Panc1 (cell line): ENCODE measurements around the gene TUFT1. TPM values are rescaled to one million over a fixed set of nuclear protein-coding genes. Genes with fewer than 3 reads are reported as not detected.

Experiments
- ATAC-seq: fragments of 200-7000 bp; cut with Tn5 transposase; 2 replicates; pipeline ENCODE4 v1.9.1; 2020; ENCODE audit warnings: mild to moderate bottlenecking, moderate library complexity
- BruUV-seq: library from RNA; stranded (reverse); fragments of 400-500 nt; replicated peaks from 2 replicates; lab custom pipeline; 2021; lab: Mats Ljungman, UMichigan
- CTCF ChIA-PET: fragments of 300-600 bp; sonication (Branson Sonifier 250); formaldehyde crosslinking; loops from one replicate; lab custom pipeline; 2022; ENCODE audit warnings: antibody characterized with exemption; lab: Charles Lee
- POLR2A ChIA-PET: fragments of 300-600 bp; sonication (Branson Sonifier 250); formaldehyde crosslinking; loops from one replicate; lab custom pipeline; 2022; ENCODE audit warnings: antibody characterized with exemption; lab: Charles Lee
- DNase-seq: peaks from one replicate; pipeline ENCODE4 v3.0.0-alpha.2; 2010; ENCODE audit warnings: low read depth, low spot score
- H3K27ac ChIP-seq: 2 replicates; pipeline ENCODE4 v1.5.1; 2011; ENCODE audit warnings: mild to moderate bottlenecking, low read length, inconsistent platforms
- H3K27me3 ChIP-seq: fragments of 200-500 bp; sonication (Bioruptor generic); 2 replicates; pipeline ENCODE4 v1.6.0; 2014; ENCODE audit warnings: low read length, inconsistent platforms; ENCODE audit not compliant: control insufficient read depth, insufficient read depth
- H3K36me3 ChIP-seq: fragments of 200-500 bp; sonication (Bioruptor generic); 2 replicates; pipeline ENCODE4 v1.5.1; 2014; ENCODE audit warnings: inconsistent platforms, mild to moderate bottlenecking, low read length, moderate library complexity; ENCODE audit not compliant: control insufficient read depth, insufficient read depth
- H3K4me1 ChIP-seq: 2 replicates; pipeline ENCODE4 v1.5.1; 2011; ENCODE audit warnings: inconsistent platforms, mild to moderate bottlenecking, low read length, moderate library complexity; ENCODE audit not compliant: control insufficient read depth, insufficient read depth
- H3K4me3 ChIP-seq, 2 experiments: 2 replicates each; pipeline ENCODE4 v1.5.1; 2011 to 2012; ENCODE audit warnings: low read depth in 2 of 2, low read length in 2 of 2, mild to moderate bottlenecking in 2 of 2, inconsistent platforms in 1 of 2, moderate library complexity in 1 of 2
- H3K9me3 ChIP-seq: fragments of 200-500 bp; sonication (Bioruptor generic); 2 replicates; pipeline ENCODE4 v1.5.1; 2014; ENCODE audit warnings: low read depth, mild to moderate bottlenecking, inconsistent platforms, low read length, moderate library complexity; ENCODE audit not compliant: control insufficient read depth, insufficient read depth
- POLR2AphosphoS5 ChIP-seq: IDR thresholded peaks from 2 replicates; pipeline ENCODE4 v1.6.1; 2012; ENCODE audit warnings: mild to moderate bottlenecking, low read depth, low read length, moderate library complexity
- SIN3A ChIP-seq: IDR thresholded peaks from 2 replicates; pipeline ENCODE4 v1.6.1; 2012; ENCODE audit warnings: low read depth, mild to moderate bottlenecking, low read length, moderate library complexity, borderline replicate concordance; ENCODE audit not compliant: insufficient read depth
- TCF7L2 ChIP-seq: IDR thresholded peaks from 2 replicates; pipeline ENCODE4 v1.6.1; 2011; ENCODE audit warnings: mild to moderate bottlenecking, low read depth, low read length, inconsistent platforms
- in situ Hi-C: cut with HindIII; loops from 2 replicates; pipeline ENCODE4 v1.10.0; 2016; ENCODE audit warnings: low sequenced_read_pairs, low pct_unique_long_range_greater_than_20kb
- intact Hi-C: fragments of 100-400 bp; cut with micrococcal nuclease; formaldehyde crosslinking; loops from one replicate; pipeline ENCODE4 v1.10.0; 2022; ENCODE audit not compliant: unreplicated experiment
- total RNA-seq: library from RNA; stranded (reverse); gene quantifications from one replicate; pipeline ENCODE4 v1.2.1, GENCODE V29; 2021; ENCODE audit not compliant: unreplicated experiment
- TF ChIP-seq, protein P1 (sequence below): fragments of 450-650 bp; IDR thresholded peaks from 2 replicates; pipeline ENCODE4 v1.5.1; 2017; ENCODE audit warnings: mild to moderate bottlenecking
- TF ChIP-seq, protein P2 (sequence below), 2 experiments: IDR thresholded peaks; 2 replicates each; pipeline ENCODE4 v1.6.1; 2011 to 2012; ENCODE audit warnings: low read depth in 2 of 2, control low read depth in 1 of 2, low read length in 1 of 2, mild to moderate bottlenecking in 1 of 2, moderate library complexity in 1 of 2; ENCODE audit not compliant: insufficient read depth in 1 of 2

The TUFT1 gene
- total RNA-seq, 1 experiment from 2014 or later = 66.4 TPM

DNA sequence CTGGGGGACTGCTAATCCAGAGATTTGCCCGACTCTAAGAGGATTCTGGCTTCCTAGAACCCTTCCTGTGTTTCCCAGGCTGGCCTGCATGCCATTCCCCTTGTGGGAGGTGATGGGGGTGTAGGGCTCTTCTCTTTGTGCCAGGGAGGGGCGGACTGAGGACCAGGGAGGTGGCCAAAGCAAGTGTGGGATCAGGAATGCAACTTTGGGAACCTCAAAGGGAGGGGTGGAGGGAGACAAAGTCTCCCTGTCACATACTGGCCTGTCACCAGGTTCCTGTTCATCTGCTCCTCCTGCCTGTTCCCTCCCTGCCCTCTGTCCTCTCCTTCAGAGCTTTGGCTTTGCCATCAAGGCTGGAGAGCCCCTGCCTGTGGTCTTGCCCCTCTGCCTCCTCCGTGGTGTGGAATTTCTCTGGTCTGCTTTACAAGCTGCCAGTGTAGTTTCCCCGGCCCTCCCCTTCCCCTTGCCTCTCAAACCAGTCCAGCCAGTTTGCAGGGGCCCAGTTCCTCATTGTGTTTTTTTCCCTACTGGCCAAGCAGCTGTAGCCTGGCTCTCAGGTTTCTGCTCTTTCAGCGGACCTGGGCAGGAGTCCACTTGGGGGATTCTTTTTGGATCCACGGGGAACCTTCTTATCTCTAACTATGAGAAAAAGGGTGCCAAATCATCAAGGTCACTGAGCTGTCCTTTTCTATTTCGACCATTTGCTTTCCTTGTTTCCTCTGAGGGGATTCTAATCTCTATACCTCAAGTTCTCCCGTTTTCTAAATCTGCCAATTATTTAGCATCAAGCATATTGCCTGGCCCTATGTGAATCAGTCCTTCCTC is 27.1 kb upstream of the TUFT1 start:
- ChIA-PET CTCF (no interaction called here), POLR2A (no interaction called here)
- no TSS peak for BruUV-seq
- in situ Hi-C loops = no loop called here
- intact Hi-C loops = loop anchor here (10.0 kb wide), 1 partner anchor 68 kb away; no protein-coding TSS in a partner anchor
- Histone ChIP-seq H3K36me3 (no peaks in the 10 kb centered on the region; the same call in 1 of the 2 replicates), H3K4me1 (peaks cover 33% of the 10 kb centered on the region), H3K9me3 (no peaks in the 10 kb centered on the region), H3K27me3 (no peaks in the 10 kb centered on the region), H3K4me3 (no peak overlapping the region), H3K27ac (peak overlapping the region; percentile 31; the same call in 1 of the 2 replicates)
- TF ChIP-seq POLR2AphosphoS5 (no peak), SIN3A (no peak), TCF7L2 (no peak)
- TF ChIP-seq, protein P1, sequence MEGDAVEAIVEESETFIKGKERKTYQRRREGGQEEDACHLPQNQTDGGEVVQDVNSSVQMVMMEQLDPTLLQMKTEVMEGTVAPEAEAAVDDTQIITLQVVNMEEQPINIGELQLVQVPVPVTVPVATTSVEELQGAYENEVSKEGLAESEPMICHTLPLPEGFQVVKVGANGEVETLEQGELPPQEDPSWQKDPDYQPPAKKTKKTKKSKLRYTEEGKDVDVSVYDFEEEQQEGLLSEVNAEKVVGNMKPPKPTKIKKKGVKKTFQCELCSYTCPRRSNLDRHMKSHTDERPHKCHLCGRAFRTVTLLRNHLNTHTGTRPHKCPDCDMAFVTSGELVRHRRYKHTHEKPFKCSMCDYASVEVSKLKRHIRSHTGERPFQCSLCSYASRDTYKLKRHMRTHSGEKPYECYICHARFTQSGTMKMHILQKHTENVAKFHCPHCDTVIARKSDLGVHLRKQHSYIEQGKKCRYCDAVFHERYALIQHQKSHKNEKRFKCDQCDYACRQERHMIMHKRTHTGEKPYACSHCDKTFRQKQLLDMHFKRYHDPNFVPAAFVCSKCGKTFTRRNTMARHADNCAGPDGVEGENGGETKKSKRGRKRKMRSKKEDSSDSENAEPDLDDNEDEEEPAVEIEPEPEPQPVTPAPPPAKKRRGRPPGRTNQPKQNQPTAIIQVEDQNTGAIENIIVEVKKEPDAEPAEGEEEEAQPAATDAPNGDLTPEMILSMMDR = no peak
- TF ChIP-seq, protein P2, sequence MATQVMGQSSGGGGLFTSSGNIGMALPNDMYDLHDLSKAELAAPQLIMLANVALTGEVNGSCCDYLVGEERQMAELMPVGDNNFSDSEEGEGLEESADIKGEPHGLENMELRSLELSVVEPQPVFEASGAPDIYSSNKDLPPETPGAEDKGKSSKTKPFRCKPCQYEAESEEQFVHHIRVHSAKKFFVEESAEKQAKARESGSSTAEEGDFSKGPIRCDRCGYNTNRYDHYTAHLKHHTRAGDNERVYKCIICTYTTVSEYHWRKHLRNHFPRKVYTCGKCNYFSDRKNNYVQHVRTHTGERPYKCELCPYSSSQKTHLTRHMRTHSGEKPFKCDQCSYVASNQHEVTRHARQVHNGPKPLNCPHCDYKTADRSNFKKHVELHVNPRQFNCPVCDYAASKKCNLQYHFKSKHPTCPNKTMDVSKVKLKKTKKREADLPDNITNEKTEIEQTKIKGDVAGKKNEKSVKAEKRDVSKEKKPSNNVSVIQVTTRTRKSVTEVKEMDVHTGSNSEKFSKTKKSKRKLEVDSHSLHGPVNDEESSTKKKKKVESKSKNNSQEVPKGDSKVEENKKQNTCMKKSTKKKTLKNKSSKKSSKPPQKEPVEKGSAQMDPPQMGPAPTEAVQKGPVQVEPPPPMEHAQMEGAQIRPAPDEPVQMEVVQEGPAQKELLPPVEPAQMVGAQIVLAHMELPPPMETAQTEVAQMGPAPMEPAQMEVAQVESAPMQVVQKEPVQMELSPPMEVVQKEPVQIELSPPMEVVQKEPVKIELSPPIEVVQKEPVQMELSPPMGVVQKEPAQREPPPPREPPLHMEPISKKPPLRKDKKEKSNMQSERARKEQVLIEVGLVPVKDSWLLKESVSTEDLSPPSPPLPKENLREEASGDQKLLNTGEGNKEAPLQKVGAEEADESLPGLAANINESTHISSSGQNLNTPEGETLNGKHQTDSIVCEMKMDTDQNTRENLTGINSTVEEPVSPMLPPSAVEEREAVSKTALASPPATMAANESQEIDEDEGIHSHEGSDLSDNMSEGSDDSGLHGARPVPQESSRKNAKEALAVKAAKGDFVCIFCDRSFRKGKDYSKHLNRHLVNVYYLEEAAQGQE (IDR thresholded peaks at IDR 0.05; ENCODE audit: insufficient read depth in 1 of 2, low read depth in 2 of 2, low read length in 1 of 2) = no peak
- ATAC-seq (no peak), DNase-seq (no peak)

DNA sequence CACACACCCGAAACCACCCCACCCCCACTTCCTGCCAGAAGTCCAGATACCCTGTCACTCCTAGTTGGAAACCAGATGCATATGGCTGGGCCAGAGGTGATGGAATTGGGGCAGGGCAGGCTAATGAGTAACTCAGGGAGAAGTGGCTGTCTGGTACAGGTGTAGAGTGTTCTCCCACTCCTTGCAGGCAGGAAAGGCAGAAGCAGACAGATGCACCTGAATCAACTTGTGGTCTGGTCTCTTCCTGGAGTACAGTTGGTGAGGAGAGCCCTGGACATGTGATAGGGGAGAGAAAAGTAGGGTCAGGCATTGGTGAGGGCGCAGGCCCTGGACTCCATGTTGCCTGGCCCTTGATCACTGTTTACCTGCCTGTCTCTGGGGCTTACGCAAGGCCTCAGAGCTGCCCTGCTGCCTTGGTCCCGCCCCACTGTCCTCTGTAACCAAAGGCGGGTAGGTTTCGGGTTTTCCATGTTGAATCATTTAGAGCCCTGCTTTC is 26.4 kb upstream of the TUFT1 start:
- ChIA-PET CTCF (no interaction called here), POLR2A (no interaction called here)
- no TSS peak for BruUV-seq
- Histone ChIP-seq H3K4me1 (peaks cover 33% of the 10 kb centered on the region), H3K36me3 (no peaks in the 10 kb centered on the region; the same call in 1 of the 2 replicates), H3K27ac (0 out of 2 replicates have a peak overlapping the region, but pooled peaks have one; percentile 12), H3K9me3 (no peaks in the 10 kb centered on the region), H3K4me3 (no peak overlapping the region), H3K27me3 (no peaks in the 10 kb centered on the region)
- DNase-seq (no peak), ATAC-seq (no peak)
- intact Hi-C loops = loop anchor here (10.0 kb wide), 1 partner anchor 69 kb away; no protein-coding TSS in a partner anchor
- no peak for TF ChIP-seq TCF7L2
- no peak for TF ChIP-seq POLR2AphosphoS5
- TF ChIP-seq, protein P1 = no peak
- no peak for TF ChIP-seq SIN3A
- TF ChIP-seq, protein P2 (IDR thresholded peaks at IDR 0.05; ENCODE audit: insufficient read depth in 1 of 2, low read depth in 2 of 2, low read length in 1 of 2) = no peak
- in situ Hi-C loops = no loop called here
